ENCODE measurements around the gene SLC17A9.

DNA sequence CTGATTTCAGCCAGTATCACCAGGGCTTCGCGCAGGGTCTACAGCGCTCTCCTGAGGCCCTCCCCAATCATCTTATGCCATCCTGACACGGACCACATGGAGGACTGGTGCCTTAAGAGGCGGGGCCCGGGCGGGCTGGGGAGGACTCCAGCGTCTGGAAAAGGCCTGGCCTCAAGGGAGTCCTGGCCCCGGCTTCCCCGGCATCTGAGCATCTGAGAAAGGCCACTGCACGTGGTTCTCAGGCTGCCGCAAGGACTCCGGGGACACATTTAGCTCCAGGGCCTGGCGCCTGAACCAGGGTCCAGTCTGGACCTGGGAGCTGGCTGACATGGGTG, 32.9 kb downstream of the SLC17A9 start:
- TF ChIP-seq, protein P1, sequence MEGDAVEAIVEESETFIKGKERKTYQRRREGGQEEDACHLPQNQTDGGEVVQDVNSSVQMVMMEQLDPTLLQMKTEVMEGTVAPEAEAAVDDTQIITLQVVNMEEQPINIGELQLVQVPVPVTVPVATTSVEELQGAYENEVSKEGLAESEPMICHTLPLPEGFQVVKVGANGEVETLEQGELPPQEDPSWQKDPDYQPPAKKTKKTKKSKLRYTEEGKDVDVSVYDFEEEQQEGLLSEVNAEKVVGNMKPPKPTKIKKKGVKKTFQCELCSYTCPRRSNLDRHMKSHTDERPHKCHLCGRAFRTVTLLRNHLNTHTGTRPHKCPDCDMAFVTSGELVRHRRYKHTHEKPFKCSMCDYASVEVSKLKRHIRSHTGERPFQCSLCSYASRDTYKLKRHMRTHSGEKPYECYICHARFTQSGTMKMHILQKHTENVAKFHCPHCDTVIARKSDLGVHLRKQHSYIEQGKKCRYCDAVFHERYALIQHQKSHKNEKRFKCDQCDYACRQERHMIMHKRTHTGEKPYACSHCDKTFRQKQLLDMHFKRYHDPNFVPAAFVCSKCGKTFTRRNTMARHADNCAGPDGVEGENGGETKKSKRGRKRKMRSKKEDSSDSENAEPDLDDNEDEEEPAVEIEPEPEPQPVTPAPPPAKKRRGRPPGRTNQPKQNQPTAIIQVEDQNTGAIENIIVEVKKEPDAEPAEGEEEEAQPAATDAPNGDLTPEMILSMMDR (conservative IDR thresholded peaks at IDR 0.05; ENCODE audit: low read depth in 2 of 2) = no peak
- TF ChIP-seq NANOG (IDR thresholded peaks at IDR 0.05; ENCODE audit: borderline replicate concordance) = no peak
- no peak for TF ChIP-seq POLR2AphosphoS5 (IDR thresholded peaks at IDR 0.05; ENCODE audit: low read depth)
- TF ChIP-seq EZH2 (IDR thresholded peaks at IDR 0.05; ENCODE audit: low read depth, unreplicated experiment) = no peak
- no peak for TF ChIP-seq STAT1 (IDR thresholded peaks at IDR 0.05; ENCODE audit: unreplicated experiment)
